GM12864 (cell line): ENCODE results near the gene MTHFD1L.

ENCODE experiments used
- DNase-seq: peaks from one replicate; pipeline ENCODE4 v3.0.0-alpha.2; 2011; ENCODE audit warnings: low read depth
- H3K4me3 ChIP-seq: 2 replicates; pipeline ENCODE4 v1.5.1; 2011; ENCODE audit warnings: mild to moderate bottlenecking, low read depth, low read length, control low read depth
- TF ChIP-seq, protein P1 (sequence below): IDR thresholded peaks from 2 replicates; pipeline ENCODE4 v1.5.1; 2011; ENCODE audit warnings: low read depth, mild to moderate bottlenecking, moderate library complexity, low read length, control low read depth, inconsistent platforms; ENCODE audit errors: missing control alignments

MTHFD1L gene

DNA sequence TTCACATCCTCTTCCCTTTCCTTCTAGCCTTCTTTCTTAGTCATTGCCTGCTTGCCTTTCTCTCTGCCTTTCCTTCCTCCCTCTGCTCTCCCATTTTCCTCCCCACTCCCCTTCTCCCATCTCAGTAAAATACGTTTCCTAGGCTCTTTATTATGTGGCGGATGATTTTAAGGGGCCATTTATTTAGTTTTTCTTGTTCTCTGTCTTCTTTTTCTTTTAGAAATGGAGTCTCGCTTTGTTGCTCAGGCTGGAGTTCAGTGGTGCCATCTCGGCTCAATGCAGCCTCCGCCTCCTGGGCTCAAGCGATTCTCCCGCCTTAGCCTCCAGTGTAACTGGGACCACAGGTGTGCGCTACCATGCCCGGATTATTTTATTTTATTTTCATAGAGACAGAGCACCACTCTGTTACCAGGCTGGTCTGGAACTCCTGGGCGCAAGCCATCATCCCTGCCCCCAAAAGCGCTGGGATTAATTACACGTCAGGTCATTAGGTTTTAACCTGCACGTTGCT, 1.5 kb downstream of the MTHFD1L start:
- TF ChIP-seq, protein P1, sequence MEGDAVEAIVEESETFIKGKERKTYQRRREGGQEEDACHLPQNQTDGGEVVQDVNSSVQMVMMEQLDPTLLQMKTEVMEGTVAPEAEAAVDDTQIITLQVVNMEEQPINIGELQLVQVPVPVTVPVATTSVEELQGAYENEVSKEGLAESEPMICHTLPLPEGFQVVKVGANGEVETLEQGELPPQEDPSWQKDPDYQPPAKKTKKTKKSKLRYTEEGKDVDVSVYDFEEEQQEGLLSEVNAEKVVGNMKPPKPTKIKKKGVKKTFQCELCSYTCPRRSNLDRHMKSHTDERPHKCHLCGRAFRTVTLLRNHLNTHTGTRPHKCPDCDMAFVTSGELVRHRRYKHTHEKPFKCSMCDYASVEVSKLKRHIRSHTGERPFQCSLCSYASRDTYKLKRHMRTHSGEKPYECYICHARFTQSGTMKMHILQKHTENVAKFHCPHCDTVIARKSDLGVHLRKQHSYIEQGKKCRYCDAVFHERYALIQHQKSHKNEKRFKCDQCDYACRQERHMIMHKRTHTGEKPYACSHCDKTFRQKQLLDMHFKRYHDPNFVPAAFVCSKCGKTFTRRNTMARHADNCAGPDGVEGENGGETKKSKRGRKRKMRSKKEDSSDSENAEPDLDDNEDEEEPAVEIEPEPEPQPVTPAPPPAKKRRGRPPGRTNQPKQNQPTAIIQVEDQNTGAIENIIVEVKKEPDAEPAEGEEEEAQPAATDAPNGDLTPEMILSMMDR: no peak
- DNase-seq: no peak
- peak overlapping the region; percentile 88 for H3K4me3 ChIP-seq

DNA sequence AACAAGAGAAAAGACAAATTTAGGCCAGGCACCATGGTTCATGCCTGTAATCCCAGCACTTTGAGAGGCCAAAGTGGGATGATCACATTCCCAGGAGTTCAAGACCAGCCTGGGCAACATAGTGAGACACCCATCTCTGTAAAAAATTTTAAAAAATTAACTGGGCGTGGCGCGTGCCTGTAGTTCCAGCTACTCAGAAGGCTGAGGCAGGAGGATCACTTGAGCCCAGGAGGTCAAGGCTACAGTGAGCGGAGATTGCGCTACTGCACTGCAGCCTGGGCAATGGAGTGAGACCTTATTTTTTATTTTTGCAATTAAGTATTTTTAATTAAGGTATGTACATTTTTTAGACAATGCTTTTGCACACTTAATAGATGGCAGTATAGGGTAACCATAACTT, 3.3 kb downstream of the MTHFD1L start:
- TF ChIP-seq, protein P1: no peak

DNA sequence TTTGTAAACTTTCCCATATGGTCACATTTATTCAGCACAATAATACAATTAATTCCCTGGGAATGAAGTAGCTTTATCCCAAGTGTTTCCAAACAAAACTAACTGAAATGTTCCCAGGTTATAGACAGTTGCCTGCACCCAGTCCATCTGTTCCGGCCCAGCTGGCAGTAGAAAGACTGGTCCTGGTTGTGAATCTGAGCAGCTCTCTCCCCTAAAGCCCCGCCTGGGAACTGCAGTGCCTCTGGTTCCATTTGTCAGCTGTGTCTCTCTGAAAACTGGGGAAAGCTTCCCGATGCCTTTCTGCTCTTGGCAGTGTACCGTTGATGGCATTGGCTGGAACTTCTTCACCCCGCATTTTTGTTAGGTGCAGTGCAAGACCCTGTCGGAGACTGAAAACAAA, 8.7 kb downstream of the MTHFD1L start:
- no peak overlapping the region for H3K4me3 ChIP-seq
- TF ChIP-seq, protein P1: no peak
- no peak for DNase-seq

More for the DNA sequence above, 3.3 kb downstream of the MTHFD1L start:
- DNase-seq: no peak
- no peak overlapping the region for H3K4me3 ChIP-seq

DNA sequence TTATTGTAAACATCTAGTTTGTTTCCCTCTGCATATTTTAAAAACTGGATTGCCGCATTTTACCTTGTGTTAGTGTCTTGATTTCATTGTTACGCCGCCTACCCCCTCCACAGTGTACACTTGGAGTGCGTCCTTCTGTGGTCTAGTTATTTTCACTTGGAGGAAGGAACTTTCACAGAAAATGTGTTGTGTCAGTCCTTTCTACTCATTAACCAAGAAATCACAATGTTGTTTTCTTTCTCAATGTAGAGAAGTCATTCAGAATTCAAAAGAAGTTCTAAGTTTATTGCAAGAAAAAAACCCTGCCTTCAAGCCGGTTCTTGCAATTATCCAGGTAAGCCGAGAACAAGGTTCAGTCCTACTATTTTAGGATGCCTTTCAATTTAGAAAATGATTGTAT, 10.3 kb downstream of the MTHFD1L start:
- DNase-seq: no peak
- no peak overlapping the region for H3K4me3 ChIP-seq
- TF ChIP-seq, protein P1: no peak

DNA sequence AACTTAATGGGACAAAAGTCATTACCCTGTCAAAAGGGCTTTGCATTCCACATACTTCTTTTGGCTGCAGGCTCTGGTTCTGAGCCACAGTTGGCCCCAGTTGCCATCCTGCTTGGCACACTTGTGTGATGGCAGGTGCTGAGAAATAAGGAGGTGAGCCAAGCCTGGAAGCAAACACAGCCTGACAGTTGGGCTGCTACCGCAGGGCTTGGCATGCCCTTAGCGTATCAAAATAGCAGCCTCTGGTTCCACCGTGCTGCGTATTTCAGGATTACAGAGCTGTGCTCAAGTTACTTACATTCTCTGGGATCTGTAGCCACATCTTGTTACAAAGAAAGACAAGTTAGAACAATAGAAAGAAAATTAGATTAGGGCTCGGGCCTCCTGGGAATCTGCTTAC, 11.1 kb downstream of the MTHFD1L start:
- DNase-seq: no peak
- TF ChIP-seq, protein P1: no peak
- H3K4me3 ChIP-seq: no peak overlapping the region

DNA sequence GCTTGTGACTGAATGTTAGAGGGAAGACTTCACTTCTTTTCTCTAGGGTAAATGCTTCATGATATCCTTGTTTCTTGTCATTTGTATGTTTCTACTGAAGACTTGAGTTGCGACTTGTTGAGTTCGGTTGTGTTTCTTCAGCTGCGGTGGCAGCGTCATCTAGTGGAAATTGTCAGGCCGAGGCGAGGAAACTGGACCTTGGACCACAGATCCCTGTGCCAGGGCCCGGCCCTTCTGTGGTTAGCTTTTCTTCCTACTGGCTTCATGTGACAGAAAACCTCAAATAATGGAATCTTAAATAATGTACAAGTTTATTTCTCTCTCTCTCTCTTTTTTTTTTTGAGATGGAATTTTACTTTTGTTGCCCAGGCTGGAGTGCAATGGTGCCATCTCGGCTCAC, 12.4 kb downstream of the MTHFD1L start:
- TF ChIP-seq, protein P1: no peak
- no peak overlapping the region for H3K4me3 ChIP-seq
- DNase-seq: no peak
